Fibroblast of mammary gland (primary cell): ENCODE measurements around the gene ETS1.

Experiments
- DNase-seq: peaks from one replicate; pipeline ENCODE4 v3.0.0-alpha.2; 2010; ENCODE audit warnings: low read depth
- H3K4me3 ChIP-seq: 2 replicates; pipeline ENCODE4 v1.5.1; 2011; ENCODE audit warnings: low read depth, mild to moderate bottlenecking, low read length, moderate library complexity; ENCODE audit not compliant: control insufficient read depth
- TF ChIP-seq, protein P1 (sequence below): conservative IDR thresholded peaks from 2 replicates; pipeline ENCODE4 v1.5.1; 2011; ENCODE audit warnings: low read depth, low read length, inconsistent platforms; ENCODE audit not compliant: control insufficient read depth, insufficient read depth

The ETS1 gene

DNA sequence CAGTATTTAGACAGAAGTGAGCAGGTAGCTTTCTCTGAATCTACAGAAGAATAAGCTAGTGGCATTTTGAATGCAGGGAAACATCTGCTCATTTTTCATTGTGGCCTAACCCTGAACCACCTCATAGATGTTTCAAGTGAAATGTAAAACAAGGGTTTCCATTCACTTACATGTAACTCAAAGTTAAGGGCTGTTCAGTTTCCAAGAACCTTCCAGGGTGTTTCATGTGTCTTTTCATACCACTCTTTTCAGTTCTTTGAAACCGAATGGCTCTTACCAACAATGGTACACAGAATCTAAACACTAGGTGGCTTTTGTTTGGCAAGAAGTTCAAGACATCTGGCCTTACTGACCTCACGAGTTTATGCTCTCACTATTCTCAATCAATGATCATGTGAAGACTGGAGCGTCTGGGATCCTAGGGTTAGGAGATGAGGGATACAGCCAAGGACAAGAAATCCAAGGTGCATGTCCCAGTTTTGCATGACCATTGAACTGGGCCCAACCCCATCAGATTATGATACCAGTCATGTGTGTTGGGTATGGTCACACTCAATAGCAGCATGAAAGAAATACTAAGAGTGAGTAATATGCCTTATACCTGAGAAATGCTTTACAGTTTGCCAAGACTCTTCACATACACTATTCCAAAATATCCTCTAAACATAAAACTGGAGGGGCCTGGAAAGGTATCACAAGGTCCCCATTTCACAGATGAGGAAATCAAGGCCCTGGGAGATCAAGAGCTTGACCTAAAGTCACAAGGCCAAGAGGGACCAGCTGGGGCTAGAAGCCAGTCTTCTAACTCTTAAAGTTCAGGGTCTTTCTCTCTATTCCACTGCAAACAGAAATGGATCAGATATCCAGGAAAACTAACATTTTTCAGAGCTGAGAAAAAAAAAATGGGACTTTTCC, 92.7 kb downstream of the ETS1 start:
- TF ChIP-seq, protein P1, sequence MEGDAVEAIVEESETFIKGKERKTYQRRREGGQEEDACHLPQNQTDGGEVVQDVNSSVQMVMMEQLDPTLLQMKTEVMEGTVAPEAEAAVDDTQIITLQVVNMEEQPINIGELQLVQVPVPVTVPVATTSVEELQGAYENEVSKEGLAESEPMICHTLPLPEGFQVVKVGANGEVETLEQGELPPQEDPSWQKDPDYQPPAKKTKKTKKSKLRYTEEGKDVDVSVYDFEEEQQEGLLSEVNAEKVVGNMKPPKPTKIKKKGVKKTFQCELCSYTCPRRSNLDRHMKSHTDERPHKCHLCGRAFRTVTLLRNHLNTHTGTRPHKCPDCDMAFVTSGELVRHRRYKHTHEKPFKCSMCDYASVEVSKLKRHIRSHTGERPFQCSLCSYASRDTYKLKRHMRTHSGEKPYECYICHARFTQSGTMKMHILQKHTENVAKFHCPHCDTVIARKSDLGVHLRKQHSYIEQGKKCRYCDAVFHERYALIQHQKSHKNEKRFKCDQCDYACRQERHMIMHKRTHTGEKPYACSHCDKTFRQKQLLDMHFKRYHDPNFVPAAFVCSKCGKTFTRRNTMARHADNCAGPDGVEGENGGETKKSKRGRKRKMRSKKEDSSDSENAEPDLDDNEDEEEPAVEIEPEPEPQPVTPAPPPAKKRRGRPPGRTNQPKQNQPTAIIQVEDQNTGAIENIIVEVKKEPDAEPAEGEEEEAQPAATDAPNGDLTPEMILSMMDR, result no peak
- no peak overlapping the region for H3K4me3 ChIP-seq
- peak; percentile 26 for DNase-seq

DNA sequence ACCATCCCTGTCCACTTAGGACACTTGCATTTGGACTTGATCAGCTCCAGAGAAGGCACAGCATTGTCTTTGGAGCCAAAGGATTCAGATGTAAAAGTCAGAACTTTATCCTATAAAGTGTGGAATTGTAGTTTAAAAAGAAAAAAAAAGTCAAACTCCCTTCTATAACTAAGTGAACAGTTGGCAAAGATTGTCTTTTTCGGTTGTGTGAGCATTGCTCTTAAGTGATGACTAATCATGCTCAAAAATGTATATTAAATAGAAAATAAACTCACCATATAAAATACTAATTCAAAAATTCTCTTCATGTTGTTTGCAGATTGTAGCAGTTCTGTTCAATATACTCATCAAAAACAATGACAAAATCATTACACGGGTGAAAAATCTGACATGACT, 93.8 kb downstream of the ETS1 start:
- TF ChIP-seq, protein P1, result no peak
- H3K4me3 ChIP-seq, result no peak overlapping the region

DNA sequence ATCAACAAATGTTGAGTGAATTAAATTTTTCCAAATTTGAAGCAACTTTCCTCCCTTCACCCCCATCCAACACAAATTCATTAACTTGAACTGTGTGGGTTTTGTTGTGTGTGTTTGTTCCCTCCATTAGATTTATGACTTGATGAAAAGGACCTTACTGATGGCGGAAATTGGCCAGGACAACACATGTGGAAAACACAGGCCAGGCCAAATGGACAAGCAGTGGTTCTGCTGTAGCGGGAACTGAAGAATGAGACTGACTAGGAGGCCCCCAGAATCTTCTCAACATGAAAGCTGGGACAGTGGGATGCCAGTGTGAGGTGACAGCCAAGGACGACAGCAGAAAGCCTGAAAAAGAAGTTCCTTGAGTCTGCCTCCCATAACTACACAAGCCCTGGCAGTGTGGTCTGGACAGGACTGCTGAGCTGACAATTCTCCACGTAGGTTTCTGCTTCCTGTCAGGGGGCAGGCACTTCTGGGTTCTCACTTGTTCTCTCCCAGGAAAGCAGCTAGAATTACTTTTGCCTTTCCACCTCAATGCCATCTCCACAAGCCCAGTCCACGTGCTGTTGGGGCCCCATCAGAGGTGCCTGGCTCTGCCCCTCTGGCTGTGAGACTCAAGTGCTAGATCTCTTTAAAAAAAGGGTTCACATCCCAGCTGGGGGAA, 94.3 kb downstream of the ETS1 start:
- no peak overlapping the region for H3K4me3 ChIP-seq
- DNase-seq, result no peak
- TF ChIP-seq, protein P1, result no peak

More for the DNA sequence above, 93.8 kb downstream of the ETS1 start:
- DNase-seq, result peak; percentile 18

DNA sequence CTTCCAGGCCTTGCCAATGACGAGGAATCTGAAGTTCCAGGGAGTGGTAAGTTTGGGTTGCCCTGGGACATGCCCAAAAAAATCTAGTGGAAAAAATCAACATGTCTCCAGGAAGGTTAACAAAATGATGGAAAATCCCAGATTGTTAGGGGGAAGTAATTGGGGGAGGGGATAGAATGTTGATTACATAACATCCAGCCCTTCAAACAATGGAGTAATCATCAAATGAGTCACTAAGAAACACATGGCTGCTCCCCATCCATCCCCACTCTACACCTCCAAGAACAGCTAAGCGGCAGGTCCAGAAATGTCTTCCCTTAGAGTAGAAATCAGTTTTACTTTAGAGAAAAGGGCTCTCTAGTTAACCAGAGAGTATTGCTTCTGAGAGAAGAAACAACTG, 94.9 kb downstream of the ETS1 start:
- no peak overlapping the region for H3K4me3 ChIP-seq
- TF ChIP-seq, protein P1, result no peak
- DNase-seq, result peak; percentile 80

- H3K4me3 ChIP-seq, result no peak overlapping the region
- no peak for DNase-seq
- TF ChIP-seq, protein P1, result no peak
Observed at GRCh38 chr11:128491195-128491936, 96.0 kb downstream of the ETS1 start.

GRCh38 chr11:128490092-128490491, 97.3 kb downstream of the ETS1 start:
- TF ChIP-seq, protein P1, result no peak
- no peak for DNase-seq
- no peak overlapping the region for H3K4me3 ChIP-seq
